ENCODE measurements around the gene RGL3. TPM values are rescaled to one million over a fixed set of nuclear protein-coding genes. Genes with fewer than 3 reads are reported as not detected.

RGL3 gene
- total and polyA plus RNA-seq, 2 of the 4 experiments (the other 2 are of a cell fraction), result 0.18 to 0.62 TPM

GRCh38 chr19:11410682-11411081 lies 8.4 kb downstream of the RGL3 start:
- no peak overlapping the region for H2AK5ac ChIP-seq (ENCODE audit: low read depth, low read length)
- intact Hi-C loops (cut with micrococcal nuclease), result no loop called here
- H3K9me1 ChIP-seq (ENCODE audit: insufficient read depth, low read length), result no peaks in the 10 kb centered on the region
- no peak overlapping the region for H3K14ac ChIP-seq (replicated peaks; ENCODE audit: low read depth, low read length)
- H4K5ac ChIP-seq (ENCODE audit: low read depth, low read length), result no peak overlapping the region
- no peak overlapping the region for H3K23ac ChIP-seq (ENCODE audit: low read depth, low read length)
- H3K4me3 ChIP-seq (ENCODE audit: insufficient read depth, low read depth, low read length), result no peak overlapping the region
- H2BK15ac ChIP-seq (ENCODE audit: low read depth, low read length), result no peak overlapping the region
- H4K20me1 ChIP-seq (ENCODE audit: insufficient read depth, low read length), result no peaks in the 10 kb centered on the region; the same call in 1 of the 2 replicates
- no peak overlapping the region for H3K9ac ChIP-seq (ENCODE audit: low read depth, low read length)
- H3K9me3 ChIP-seq (ENCODE audit: control insufficient read depth, insufficient read depth, low read length), result no peaks in the 10 kb centered on the region
- H2BK5ac ChIP-seq (ENCODE audit: low read depth, low read length, poor library complexity, severe bottlenecking), result no peak overlapping the region
- no peak overlapping the region for H4K8ac ChIP-seq (ENCODE audit: low read depth in 2 of 2, low read length in 2 of 2)
- no peak overlapping the region for H2AFZ ChIP-seq (replicated peaks; ENCODE audit: low read length, poor library complexity)
- BruUV-seq (replicated peaks), result no TSS peak
- H3K18ac ChIP-seq (ENCODE audit: low read depth, low read length), result no peak overlapping the region
- H3K4me1 ChIP-seq (ENCODE audit: control insufficient read depth, insufficient read depth, low read length), result no peaks in the 10 kb centered on the region
- no peak overlapping the region for H2BK20ac ChIP-seq (ENCODE audit: low read depth, low read length)
- POLR2A ChIA-PET (ENCODE audit: unreplicated experiment), result no interaction called here
- ATAC-seq (ENCODE audit: low read depth) (peak; percentile 46), DNase-seq (peak; percentile 37)
- H4K91ac ChIP-seq (ENCODE audit: insufficient read depth, low read depth, low read length), result no peak overlapping the region
- H3K27ac ChIP-seq (ENCODE audit: insufficient read depth, low read length), result no peak overlapping the region
- TF ChIP-seq RAD21 (IDR thresholded peaks at IDR 0.05; ENCODE audit: low read length), result no peak
- TF ChIP-seq CHD1 (IDR thresholded peaks at IDR 0.05; ENCODE audit: low read depth, low read length), result no peak
- no peak for TF ChIP-seq BHLHE40 (IDR thresholded peaks at IDR 0.05; ENCODE audit: low read depth, low read length)
- TF ChIP-seq MAZ (IDR thresholded peaks at IDR 0.05; ENCODE audit: borderline replicate concordance, low read depth, low read length), result no peak
- no peak for TF ChIP-seq RCOR1 (IDR thresholded peaks at IDR 0.05; ENCODE audit: insufficient replicate concordance, low read length)
- TF ChIP-seq MXI1 (IDR thresholded peaks at IDR 0.05; ENCODE audit: borderline replicate concordance, low read depth, low read length), result no peak
- TF ChIP-seq NFE2L2 (IDR thresholded peaks at IDR 0.05; ENCODE audit: low read depth, low read length), result no peak
- TF ChIP-seq MAFK (IDR thresholded peaks at IDR 0.05; ENCODE audit: low read depth, low read length), result no peak
- no peak for TF ChIP-seq FOS (IDR thresholded peaks at IDR 0.05; ENCODE audit: low read depth, low read length)
- no peak for TF ChIP-seq SMC3 (IDR thresholded peaks at IDR 0.05; ENCODE audit: low read depth, low read length)
- no peak for TF ChIP-seq CEBPB (IDR thresholded peaks at IDR 0.05; ENCODE audit: low read depth, low read length)
- TF ChIP-seq RFX5 (IDR thresholded peaks at IDR 0.05; ENCODE audit: low read depth, low read length), result no peak
- TF ChIP-seq, protein P1, sequence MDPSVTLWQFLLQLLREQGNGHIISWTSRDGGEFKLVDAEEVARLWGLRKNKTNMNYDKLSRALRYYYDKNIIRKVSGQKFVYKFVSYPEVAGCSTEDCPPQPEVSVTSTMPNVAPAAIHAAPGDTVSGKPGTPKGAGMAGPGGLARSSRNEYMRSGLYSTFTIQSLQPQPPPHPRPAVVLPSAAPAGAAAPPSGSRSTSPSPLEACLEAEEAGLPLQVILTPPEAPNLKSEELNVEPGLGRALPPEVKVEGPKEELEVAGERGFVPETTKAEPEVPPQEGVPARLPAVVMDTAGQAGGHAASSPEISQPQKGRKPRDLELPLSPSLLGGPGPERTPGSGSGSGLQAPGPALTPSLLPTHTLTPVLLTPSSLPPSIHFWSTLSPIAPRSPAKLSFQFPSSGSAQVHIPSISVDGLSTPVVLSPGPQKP (IDR thresholded peaks at IDR 0.05; ENCODE audit: borderline replicate concordance, low read depth, low read length), result no peak
- TF ChIP-seq POLR2A (IDR thresholded peaks at IDR 0.05; ENCODE audit: low read depth, low read length), result no peak
- TF ChIP-seq, protein P2, sequence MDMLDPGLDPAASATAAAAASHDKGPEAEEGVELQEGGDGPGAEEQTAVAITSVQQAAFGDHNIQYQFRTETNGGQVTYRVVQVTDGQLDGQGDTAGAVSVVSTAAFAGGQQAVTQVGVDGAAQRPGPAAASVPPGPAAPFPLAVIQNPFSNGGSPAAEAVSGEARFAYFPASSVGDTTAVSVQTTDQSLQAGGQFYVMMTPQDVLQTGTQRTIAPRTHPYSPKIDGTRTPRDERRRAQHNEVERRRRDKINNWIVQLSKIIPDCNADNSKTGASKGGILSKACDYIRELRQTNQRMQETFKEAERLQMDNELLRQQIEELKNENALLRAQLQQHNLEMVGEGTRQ (IDR thresholded peaks at IDR 0.05; ENCODE audit: low read depth, low read length), result no peak
- TF ChIP-seq CTCF (conservative IDR thresholded peaks at IDR 0.05; ENCODE audit: low read depth, low read length), result no peak
- H3K27me3 ChIP-seq (ENCODE audit: control insufficient read depth, insufficient read depth, low read length), result peaks cover 2% of the 10 kb centered on the region
- H3K79me1 ChIP-seq (ENCODE audit: low read depth in 1 of 2, low read length in 2 of 2), result no peaks in the 10 kb centered on the region
- CTCF ChIA-PET, result interaction anchor here (1.5 kb wide), 1 partner anchor 14 kb away, joined by 3 read pairs; no protein-coding TSS in a partner anchor
- H3K4me2 ChIP-seq (ENCODE audit: low read depth, low read length), result no peak overlapping the region
- H2AK9ac ChIP-seq (replicated peaks; ENCODE audit: low read depth, low read length, poor library complexity), result no peak overlapping the region
- in situ Hi-C loops (cut with MboI; ENCODE audit: low sequenced_read_pairs), result no loop called here
- H3K36me3 ChIP-seq (ENCODE audit: control insufficient read depth, insufficient read depth, low read length), result no peaks in the 10 kb centered on the region
- no peak overlapping the region for H3K56ac ChIP-seq (ENCODE audit: extremely low read depth, insufficient read depth, low read length)
- no peak overlapping the region for H3K4ac ChIP-seq (ENCODE audit: low read depth, low read length)
- WGBS, 2 experiments (ENCODE audit: extremely low coverage in 2 of 2, insufficient read length in 1 of 2), result 88% methylated on average over 1 of the region's 8 CpGs; no CpG with 5 or more reads in 1 of the 2 experiments
- no peak overlapping the region for H2BK120ac ChIP-seq (ENCODE audit: low read depth, low read length)
- dilution Hi-C loops (cut with HindIII; ENCODE audit: low sequenced_read_pairs, unreplicated experiment), result no loop called here

Data from IMR-90 (cell line).